Measurements from ENCODE around the gene MT1M.

Gene MT1M

GRCh38 chr16:56679078-56679730 lies 46.7 kb downstream of the MT1M start:
- no peak for DNase-seq

- DNase-seq = peak in 1 of 2 experiments; percentile 26
Measured at GRCh38 chr16:56679818-56680217, 47.4 kb downstream of the MT1M start.

GRCh38 chr16:56681939-56682702 lies 49.7 kb downstream of the MT1M start, which contains the start of gene MT1X:
MT1X (plus strand) TSS chr16:56682470; CDS start chr16:56682541, 71 bp downstream.
- peak; percentile 84 to 85 for DNase-seq

GRCh38 chr16:56682703-56683397 lies 50.4 kb downstream of the MT1M start:
- peak in 1 of 2 experiments; percentile 12 for DNase-seq

Data from AML-193 (cell line).